Hypothalamus (tissue), 51 donors: ENCODE results near the gene QRSL1.
"Not testable (repeated sequence)": the region's sequence is repeated elsewhere in the genome, so short reads cannot be mapped to it uniquely, and the experiment has no call there.

ENCODE experiments used
- DNase-seq, 51 donors: peaks; one replicate each; lab custom pipeline; 2025; lab: John Stamatoyannopoulos, UW

Gene QRSL1

GRCh38 chr6:106674541-106675229 is 45.3 kb downstream of the QRSL1 start:
- no peak for DNase-seq

- DNase-seq: no peak
These were observed 47.9 kb downstream of the QRSL1 start for GRCh38 chr6:106677282-106677681.

- no peak for DNase-seq
These were observed 54.6 kb downstream of the QRSL1 start for GRCh38 chr6:106684011-106684410.

- no peak for DNase-seq
These were observed 56.5 kb downstream of the QRSL1 start for GRCh38 chr6:106685833-106686232.

GRCh38 chr6:106688177-106688951 is 59.0 kb downstream of the QRSL1 start:
- DNase-seq: no peak

GRCh38 chr6:106692112-106692818 is 62.9 kb downstream of the QRSL1 start:
- DNase-seq: peak in 29 of 51 donors; percentile 0 to 62 (median 22)

- no peak for DNase-seq
These were observed 63.4 kb downstream of the QRSL1 start for GRCh38 chr6:106692819-106693208.

- DNase-seq: peak in 2 of 51 donors; percentile 3 to 7
These were observed 64.0 kb downstream of the QRSL1 start for GRCh38 chr6:106693418-106693817.

GRCh38 chr6:106694343-106694742 is 65.0 kb downstream of the QRSL1 start:
- DNase-seq: no peak

- no peak for DNase-seq
These were observed 71.2 kb downstream of the QRSL1 start for GRCh38 chr6:106700581-106700980.

GRCh38 chr6:106701201-106701600 is 71.8 kb downstream of the QRSL1 start:
- not testable (repeated sequence) for DNase-seq

GRCh38 chr6:106702046-106702445 is 72.7 kb downstream of the QRSL1 start:
- no peak for DNase-seq

- DNase-seq: no peak
These were observed 73.2 kb downstream of the QRSL1 start for GRCh38 chr6:106702451-106703110.

GRCh38 chr6:106704327-106704726 is 74.9 kb downstream of the QRSL1 start:
- no peak for DNase-seq

- no peak for DNase-seq
These were observed 75.8 kb downstream of the QRSL1 start for GRCh38 chr6:106705156-106705555.

- no peak for DNase-seq
These were observed 81.2 kb downstream of the QRSL1 start for GRCh38 chr6:106710580-106710979.

- DNase-seq: no peak
These were observed 84.9 kb downstream of the QRSL1 start for GRCh38 chr6:106714281-106714680.

GRCh38 chr6:106715922-106716321 is 86.5 kb downstream of the QRSL1 start:
- no peak for DNase-seq

- DNase-seq: no peak
These were observed 87.6 kb downstream of the QRSL1 start for GRCh38 chr6:106716966-106717365.
